Neural cell (in vitro differentiated cells): ENCODE results near the gene FAM135A. TPM values are rescaled to one million over a fixed set of nuclear protein-coding genes. Genes with fewer than 3 reads are reported as not detected.
"Not testable (repeated sequence)": the region's sequence is repeated elsewhere in the genome, so short reads cannot be mapped to it uniquely, and the experiment has no call there.

Experiments used
- H2AFZ ChIP-seq: fragments of 200-600, 300-800 bp; sonication (generic), shearing (Covaris generic); 2 replicates; pipeline ENCODE4 v1.6.0; 2014; ENCODE audit warnings: low read depth, mild to moderate bottlenecking, antibody characterized with exemption, low read length, moderate library complexity
- H3F3A ChIP-seq: fragments of 200-600 bp; shearing (Covaris generic); 2 replicates; pipeline ENCODE4 v1.6.1; 2016; ENCODE audit warnings: mild to moderate bottlenecking, moderate library complexity, mixed read lengths, antibody characterized with exemption, low read length; ENCODE audit not compliant: insufficient read depth, poor library complexity, severe bottlenecking
- H3K27ac ChIP-seq: fragments of 200-600, 300-800 bp; sonication (generic), shearing (Covaris generic); 2 replicates; pipeline ENCODE4 v1.5.1; 2014; ENCODE audit warnings: mild to moderate bottlenecking, low read length, moderate library complexity
- H3K27me3 ChIP-seq: fragments of 300-800, 200-600 bp; sonication (generic), shearing (Covaris generic); 2 replicates; pipeline ENCODE4 v1.6.0; 2014; ENCODE audit warnings: mild to moderate bottlenecking, low read depth, low read length, moderate library complexity; ENCODE audit not compliant: insufficient read depth
- H3K36me3 ChIP-seq: fragments of 300-800, 200-600 bp; sonication (generic), shearing (Covaris generic); 2 replicates; pipeline ENCODE4 v1.5.1; 2014; ENCODE audit warnings: mild to moderate bottlenecking, antibody characterized with exemption, low read length, moderate library complexity; ENCODE audit not compliant: insufficient read depth
- H3K4me2 ChIP-seq: fragments of 300-800, 200-600 bp; sonication (generic), shearing (Covaris generic); 2 replicates; pipeline ENCODE4 v1.6.0; 2014; ENCODE audit warnings: mild to moderate bottlenecking, low read length
- H3K4me3 ChIP-seq: fragments of 300-800, 200-600 bp; sonication (generic), shearing (Covaris generic); 2 replicates; pipeline ENCODE4 v1.5.1; 2014; ENCODE audit warnings: mild to moderate bottlenecking, low read length, moderate library complexity
- H3K79me2 ChIP-seq: fragments of 200-600 bp; shearing (Covaris generic); replicated peaks from 2 replicates; pipeline ENCODE4 v1.6.0; 2014; ENCODE audit warnings: mild to moderate bottlenecking, low read length, moderate library complexity; ENCODE audit not compliant: insufficient read depth
- H3K9ac ChIP-seq: fragments of 300-800, 200-600 bp; sonication (generic), shearing (Covaris generic); 2 replicates; pipeline ENCODE4 v1.6.1; 2016; ENCODE audit warnings: mild to moderate bottlenecking, low read length, mixed read lengths
- H3K9me2 ChIP-seq: fragments of 200-600 bp; shearing (Covaris generic); 2 replicates; pipeline ENCODE4 v1.6.1; 2016; ENCODE audit warnings: mild to moderate bottlenecking, low read length, mixed read lengths; ENCODE audit not compliant: insufficient read depth
- H3K9me3 ChIP-seq: fragments of 200-600, 300-800 bp; sonication (generic), shearing (Covaris generic); 2 replicates; pipeline ENCODE4 v1.6.1; 2016; ENCODE audit warnings: mild to moderate bottlenecking, mixed run types, low read length, moderate library complexity, mixed read lengths
- H4K20me1 ChIP-seq: fragments of 200-600 bp; shearing (Covaris generic); 2 replicates; pipeline ENCODE4 v1.6.1; 2016; ENCODE audit warnings: mild to moderate bottlenecking, mixed run types; ENCODE audit not compliant: insufficient read depth
- EP300 ChIP-seq: fragments of 450-650 bp; conservative IDR thresholded peaks from 2 replicates; pipeline ENCODE4 v1.6.1; 2014; ENCODE audit warnings: antibody characterized with exemption, mild to moderate bottlenecking, moderate library complexity; ENCODE audit not compliant: poor library complexity, severe bottlenecking
- EZH2 ChIP-seq: fragments of 200-600, 300-800 bp; shearing (Covaris generic), sonication (generic); IDR thresholded peaks from 2 replicates; pipeline ENCODE4 v1.6.1; 2014; ENCODE audit warnings: antibody characterized with exemption, low read length, borderline replicate concordance, mild to moderate bottlenecking; ENCODE audit not compliant: insufficient read depth, poor library complexity, severe bottlenecking
- MXI1 ChIP-seq: fragments of 450-650 bp; conservative IDR thresholded peaks from 2 replicates; pipeline ENCODE4 v1.6.1; 2014; ENCODE audit warnings: antibody characterized with exemption, mild to moderate bottlenecking; ENCODE audit not compliant: poor library complexity, severe bottlenecking
- POLR2AphosphoS5 ChIP-seq: IDR thresholded peaks from 2 replicates; pipeline ENCODE4 v1.6.1; 2012
- RAD21 ChIP-seq: fragments of 450-650 bp; conservative IDR thresholded peaks from 2 replicates; pipeline ENCODE4 v1.6.1; 2014; ENCODE audit warnings: antibody characterized with exemption, mild to moderate bottlenecking, moderate library complexity
- REST ChIP-seq: IDR thresholded peaks from 2 replicates; pipeline ENCODE4 v1.6.1; 2012; ENCODE audit warnings: borderline replicate concordance
- SMC3 ChIP-seq: fragments of 450-650 bp; conservative IDR thresholded peaks from 2 replicates; pipeline ENCODE4 v1.6.1; 2014; ENCODE audit warnings: antibody characterized with exemption, mild to moderate bottlenecking, moderate library complexity; ENCODE audit not compliant: poor library complexity
- TAF1 ChIP-seq: IDR thresholded peaks from 2 replicates; pipeline ENCODE4 v1.6.1; 2012; ENCODE audit warnings: low read depth
- polyA plus RNA-seq: library from polyadenylated mRNA; depleted of rRNA; stranded (reverse); fragments of >200 nt; gene quantifications from 2 replicates; pipeline ENCODE4 v1.2.3, GENCODE V29; 2014
- TF ChIP-seq, protein P1 (sequence below): fragments of 450-650 bp; IDR thresholded peaks from 2 replicates; pipeline ENCODE4 v1.5.1; 2014; ENCODE audit warnings: antibody characterized with exemption, mild to moderate bottlenecking, moderate library complexity; ENCODE audit not compliant: poor library complexity, severe bottlenecking

FAM135A gene
- polyA plus RNA-seq, 1 donor from 2014 or later = 31.4 TPM

DNA sequence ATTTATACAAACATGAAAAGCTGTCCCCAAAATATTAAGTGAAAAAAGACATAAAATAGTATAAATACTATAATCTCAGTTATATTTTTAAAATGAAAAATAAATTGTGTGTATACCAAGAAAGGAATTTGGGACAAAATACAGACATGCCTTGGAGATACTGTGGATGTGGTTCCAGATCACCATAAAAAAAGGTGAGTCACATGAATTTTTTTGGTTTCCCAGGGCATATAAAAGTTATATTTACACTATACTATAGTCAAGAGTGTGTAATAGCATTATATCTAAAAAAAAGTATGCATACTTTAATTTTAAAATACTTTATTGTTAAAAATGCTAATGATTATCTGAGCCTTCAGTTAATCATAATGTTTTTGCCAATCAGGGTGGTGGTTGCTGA lies 136.0 kb downstream of the FAM135A start:
- H3K27ac ChIP-seq = no peak overlapping the region
- no peaks in the 10 kb centered on the region for H3K36me3 ChIP-seq
- H3F3A ChIP-seq = no peaks in the 10 kb centered on the region
- TF ChIP-seq TAF1 (no peak), REST (no peak), EZH2 (no peak), EP300 (no peak), RAD21 (no peak), MXI1 (no peak), POLR2AphosphoS5 (no peak), SMC3 (no peak)
- TF ChIP-seq, protein P1, sequence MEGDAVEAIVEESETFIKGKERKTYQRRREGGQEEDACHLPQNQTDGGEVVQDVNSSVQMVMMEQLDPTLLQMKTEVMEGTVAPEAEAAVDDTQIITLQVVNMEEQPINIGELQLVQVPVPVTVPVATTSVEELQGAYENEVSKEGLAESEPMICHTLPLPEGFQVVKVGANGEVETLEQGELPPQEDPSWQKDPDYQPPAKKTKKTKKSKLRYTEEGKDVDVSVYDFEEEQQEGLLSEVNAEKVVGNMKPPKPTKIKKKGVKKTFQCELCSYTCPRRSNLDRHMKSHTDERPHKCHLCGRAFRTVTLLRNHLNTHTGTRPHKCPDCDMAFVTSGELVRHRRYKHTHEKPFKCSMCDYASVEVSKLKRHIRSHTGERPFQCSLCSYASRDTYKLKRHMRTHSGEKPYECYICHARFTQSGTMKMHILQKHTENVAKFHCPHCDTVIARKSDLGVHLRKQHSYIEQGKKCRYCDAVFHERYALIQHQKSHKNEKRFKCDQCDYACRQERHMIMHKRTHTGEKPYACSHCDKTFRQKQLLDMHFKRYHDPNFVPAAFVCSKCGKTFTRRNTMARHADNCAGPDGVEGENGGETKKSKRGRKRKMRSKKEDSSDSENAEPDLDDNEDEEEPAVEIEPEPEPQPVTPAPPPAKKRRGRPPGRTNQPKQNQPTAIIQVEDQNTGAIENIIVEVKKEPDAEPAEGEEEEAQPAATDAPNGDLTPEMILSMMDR = no peak
- no peaks in the 10 kb centered on the region for H3K9me2 ChIP-seq
- no peak overlapping the region for H3K9ac ChIP-seq
- no peak overlapping the region for H3K4me3 ChIP-seq
- H4K20me1 ChIP-seq = no peaks in the 10 kb centered on the region
- H3K4me2 ChIP-seq = no peak overlapping the region
- no peaks in the 10 kb centered on the region for H3K79me2 ChIP-seq
- no peak overlapping the region for H2AFZ ChIP-seq
- H3K9me3 ChIP-seq = no peaks in the 10 kb centered on the region
- no peaks in the 10 kb centered on the region for H3K27me3 ChIP-seq

GRCh38 chr6:70551566-70551965 lies 138.3 kb downstream of the FAM135A start:
- TF ChIP-seq TAF1 (no peak), RAD21 (no peak), MXI1 (no peak), SMC3 (no peak), REST (no peak), EP300 (no peak), POLR2AphosphoS5 (no peak), EZH2 (no peak)
- TF ChIP-seq, protein P1 = no peak
- Histone ChIP-seq H3K27ac (no peak overlapping the region), H3K9ac (no peak overlapping the region), H3K9me3 (no peaks in the 10 kb centered on the region), H3K27me3 (no peaks in the 10 kb centered on the region), H3K79me2 (no peaks in the 10 kb centered on the region), H3K36me3 (no peaks in the 10 kb centered on the region), H3K4me3 (no peak overlapping the region), H4K20me1 (no peaks in the 10 kb centered on the region), H3K9me2 (no peaks in the 10 kb centered on the region), H2AFZ (no peak overlapping the region), H3F3A (no peaks in the 10 kb centered on the region), H3K4me2 (no peak overlapping the region)

DNA sequence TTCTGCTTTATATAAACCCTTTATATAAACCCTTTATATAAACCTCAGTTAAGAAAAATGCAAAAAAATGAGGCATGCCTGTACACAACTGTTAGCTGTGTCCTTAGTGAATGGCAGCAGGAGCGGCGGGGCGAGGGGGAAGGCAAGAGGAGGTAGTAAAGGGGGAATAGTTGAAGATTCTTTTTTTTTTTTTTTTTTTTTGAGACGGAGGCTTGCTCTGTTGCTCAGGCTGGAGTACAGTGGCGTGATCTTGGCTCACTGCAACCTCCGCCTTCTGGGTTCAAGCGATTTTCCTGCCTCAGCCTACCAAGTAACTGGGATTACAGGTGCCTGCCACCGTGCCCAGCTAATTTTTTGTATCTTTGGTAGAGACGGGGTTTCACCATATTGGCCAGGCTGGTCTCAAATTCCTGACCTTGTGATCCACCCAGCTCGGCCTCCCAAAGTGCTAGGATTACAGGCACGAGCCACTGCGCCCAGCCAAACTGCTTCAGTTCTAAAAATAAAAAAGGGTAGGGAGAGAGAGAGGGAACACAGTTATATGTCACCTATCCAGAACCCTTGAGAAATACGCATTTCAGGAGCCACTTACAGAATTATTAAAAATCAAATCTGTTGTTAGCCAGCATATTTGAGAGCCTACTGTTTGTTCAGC lies 139.1 kb downstream of the FAM135A start:
- not testable (repeated sequence) for H3K27me3 ChIP-seq, H3K9ac ChIP-seq, H3K4me2 ChIP-seq, H4K20me1 ChIP-seq, H2AFZ ChIP-seq, H3K4me3 ChIP-seq, H3K9me3 ChIP-seq, H3K36me3 ChIP-seq, H3K27ac ChIP-seq, H3F3A ChIP-seq, H3K9me2 ChIP-seq, H3K79me2 ChIP-seq
